OCI-LY3 (cell line): Measurements from ENCODE around the gene CYP4F12.
"Not testable (repeated sequence)": the region's sequence is repeated elsewhere in the genome, so short reads cannot be mapped to it uniquely, and the experiment has no call there.

Experiments used
- H2AFZ ChIP-seq: fragments of 200-600, 300-600 bp; shearing (Covaris generic); 2 replicates; pipeline ENCODE4 v1.6.0; 2014; ENCODE audit warnings: antibody characterized with exemption, low read depth, low read length
- H3K27ac ChIP-seq: fragments of 200-600, 300-600 bp; sonication (generic); 2 replicates; pipeline ENCODE4 v1.5.1; 2014; ENCODE audit warnings: mild to moderate bottlenecking, low read length, moderate library complexity, mixed read lengths
- H3K27me3 ChIP-seq: fragments of 200-600, 300-600 bp; sonication (generic); 2 replicates; pipeline ENCODE4 v1.6.1; 2014; ENCODE audit warnings: low read depth, low read length, mixed read lengths
- H3K36me3 ChIP-seq: fragments of 200-600, 300-600 bp; sonication (generic); replicated peaks from 2 replicates; pipeline ENCODE3; 2014; ENCODE audit warnings: low read depth, low read length, mixed read lengths
- H3K4me1 ChIP-seq: fragments of 300-600, 200-600 bp; sonication (generic); 2 replicates; pipeline ENCODE4 v1.6.1; 2014; ENCODE audit warnings: low read length, mixed read lengths
- H3K4me2 ChIP-seq: fragments of 200-600, 300-600 bp; sonication (generic); 2 replicates; pipeline ENCODE4 v1.6.1; 2014; ENCODE audit warnings: low read length, mixed read lengths
- H3K4me3 ChIP-seq: fragments of 300-600, 200-600 bp; sonication (generic); 2 replicates; pipeline ENCODE4 v1.5.1; 2014; ENCODE audit warnings: antibody characterized with exemption, mild to moderate bottlenecking, low read length, moderate library complexity
- H3K79me2 ChIP-seq: fragments of 300-600, 200-600 bp; shearing (Covaris generic); 2 replicates; pipeline ENCODE4 v1.6.1; 2014; ENCODE audit warnings: mild to moderate bottlenecking, low read length, mixed read lengths
- H3K9ac ChIP-seq: fragments of 300-600, 200-600 bp; shearing (Covaris generic); 2 replicates; pipeline ENCODE4 v1.6.0; 2014; ENCODE audit warnings: mild to moderate bottlenecking, low read length, moderate library complexity
- H3K9me3 ChIP-seq: fragments of 200-600, 300-600 bp; shearing (Covaris generic); 2 replicates; pipeline ENCODE4 v1.6.1; 2014; ENCODE audit warnings: low read length, mixed read lengths; ENCODE audit not compliant: insufficient read depth
- H4K20me1 ChIP-seq: fragments of 200-600, 300-600 bp; sonication (generic); 2 replicates; pipeline ENCODE4 v1.6.1; 2016; ENCODE audit warnings: low read length, mixed read lengths; ENCODE audit not compliant: insufficient read depth
- EZH2phosphoT487 ChIP-seq: fragments of 200-600 bp; shearing (Covaris generic); IDR thresholded peaks from 2 replicates; pipeline ENCODE4 v1.6.1; 2018; ENCODE audit warnings: antibody characterized with exemption, mixed run types, low read depth
- TF ChIP-seq, protein P1 (sequence below): fragments of 200-600, 300-600 bp; sonication (generic); IDR thresholded peaks from 2 replicates; pipeline ENCODE4 v1.5.1; 2014; ENCODE audit warnings: antibody characterized with exemption, low read length, low read depth

CYP4F12 gene

GRCh38 chr19:15644816-15645215 lies 28.1 kb upstream of the CYP4F12 start:
- Histone ChIP-seq H3K4me2 (no peak overlapping the region), H3K9ac (no peak overlapping the region), H2AFZ (no peak overlapping the region), H3K79me2 (no peaks in the 10 kb centered on the region), H3K27ac (no peak overlapping the region), H3K9me3 (no peaks in the 10 kb centered on the region), H3K4me3 (no peak overlapping the region), H3K36me3 (no peaks in the 10 kb centered on the region), H3K4me1 (no peaks in the 10 kb centered on the region), H3K27me3 (peaks cover 6% of the 10 kb centered on the region), H4K20me1 (no peaks in the 10 kb centered on the region)
- TF ChIP-seq EZH2phosphoT487, result no peak
- TF ChIP-seq, protein P1, sequence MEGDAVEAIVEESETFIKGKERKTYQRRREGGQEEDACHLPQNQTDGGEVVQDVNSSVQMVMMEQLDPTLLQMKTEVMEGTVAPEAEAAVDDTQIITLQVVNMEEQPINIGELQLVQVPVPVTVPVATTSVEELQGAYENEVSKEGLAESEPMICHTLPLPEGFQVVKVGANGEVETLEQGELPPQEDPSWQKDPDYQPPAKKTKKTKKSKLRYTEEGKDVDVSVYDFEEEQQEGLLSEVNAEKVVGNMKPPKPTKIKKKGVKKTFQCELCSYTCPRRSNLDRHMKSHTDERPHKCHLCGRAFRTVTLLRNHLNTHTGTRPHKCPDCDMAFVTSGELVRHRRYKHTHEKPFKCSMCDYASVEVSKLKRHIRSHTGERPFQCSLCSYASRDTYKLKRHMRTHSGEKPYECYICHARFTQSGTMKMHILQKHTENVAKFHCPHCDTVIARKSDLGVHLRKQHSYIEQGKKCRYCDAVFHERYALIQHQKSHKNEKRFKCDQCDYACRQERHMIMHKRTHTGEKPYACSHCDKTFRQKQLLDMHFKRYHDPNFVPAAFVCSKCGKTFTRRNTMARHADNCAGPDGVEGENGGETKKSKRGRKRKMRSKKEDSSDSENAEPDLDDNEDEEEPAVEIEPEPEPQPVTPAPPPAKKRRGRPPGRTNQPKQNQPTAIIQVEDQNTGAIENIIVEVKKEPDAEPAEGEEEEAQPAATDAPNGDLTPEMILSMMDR, result no peak

DNA sequence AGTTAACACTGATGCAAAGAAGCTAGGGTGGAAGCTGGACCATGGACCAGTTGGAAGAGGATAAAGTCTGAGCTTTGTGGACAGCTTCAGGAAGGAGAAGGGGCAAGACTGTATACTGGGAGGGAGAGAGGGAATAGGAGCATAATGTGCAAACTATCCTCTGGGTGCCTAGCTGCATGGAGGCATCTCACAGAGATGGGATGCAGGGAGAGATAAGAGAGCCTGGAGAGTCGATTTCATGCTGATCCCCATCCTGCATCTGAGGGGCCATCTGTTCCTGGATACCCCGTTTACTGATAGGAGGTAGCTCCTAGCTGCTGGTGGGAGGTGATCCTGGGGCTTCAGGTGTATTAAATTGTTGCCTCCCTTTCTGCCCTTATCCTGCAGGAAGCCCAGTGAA lies 23.4 kb upstream of the CYP4F12 start:
- Histone ChIP-seq H3K4me2 (no peak overlapping the region), H3K4me3 (no peak overlapping the region), H3K79me2 (no peaks in the 10 kb centered on the region)

GRCh38 chr19:15650123-15650522 lies 22.8 kb upstream of the CYP4F12 start:
- H3K27ac ChIP-seq, H3K9me3 ChIP-seq, H3K79me2 ChIP-seq, H3K36me3 ChIP-seq, H3K4me3 ChIP-seq, H3K4me2 ChIP-seq, H3K27me3 ChIP-seq, H4K20me1 ChIP-seq, H3K4me1 ChIP-seq, H2AFZ ChIP-seq, H3K9ac ChIP-seq: not testable (repeated sequence)

More for the DNA sequence above, 23.4 kb upstream of the CYP4F12 start:
- H3K9ac ChIP-seq, result no peak overlapping the region
- no peak overlapping the region for H3K27ac ChIP-seq
- TF ChIP-seq EZH2phosphoT487, result no peak
- H3K27me3 ChIP-seq, result peaks cover 5% of the 10 kb centered on the region; the same call in 1 of the 2 replicates
- H3K4me1 ChIP-seq, result no peaks in the 10 kb centered on the region
- no peaks in the 10 kb centered on the region for H4K20me1 ChIP-seq
- no peak overlapping the region for H2AFZ ChIP-seq
- no peaks in the 10 kb centered on the region for H3K9me3 ChIP-seq
- H3K36me3 ChIP-seq, result no peaks in the 10 kb centered on the region

- peaks cover 5% of the 10 kb centered on the region; the same call in 1 of the 2 replicates for H3K27me3 ChIP-seq
- H2AFZ ChIP-seq, result no peak overlapping the region
- no peak overlapping the region for H3K4me3 ChIP-seq
- H3K36me3 ChIP-seq, result no peaks in the 10 kb centered on the region
- no peak overlapping the region for H3K27ac ChIP-seq
- H3K9me3 ChIP-seq, result no peaks in the 10 kb centered on the region
- H3K9ac ChIP-seq, result no peak overlapping the region
- H4K20me1 ChIP-seq, result no peaks in the 10 kb centered on the region
- TF ChIP-seq, protein P1, result no peak
- no peak for TF ChIP-seq EZH2phosphoT487
- H3K79me2 ChIP-seq, result no peaks in the 10 kb centered on the region
- no peaks in the 10 kb centered on the region for H3K4me1 ChIP-seq
- no peak overlapping the region for H3K4me2 ChIP-seq
These were observed 21.1 kb upstream of the CYP4F12 start for GRCh38 chr19:15651791-15652190.

GRCh38 chr19:15652559-15653278 lies 20.2 kb upstream of the CYP4F12 start:
- TF ChIP-seq, protein P1, result no peak
- no peak for TF ChIP-seq EZH2phosphoT487
- Histone ChIP-seq H3K4me1 (no peaks in the 10 kb centered on the region), H3K4me3 (no peak overlapping the region), H2AFZ (no peak overlapping the region), H3K27me3 (peaks cover 3% of the 10 kb centered on the region; the same call in 1 of the 2 replicates), H3K79me2 (no peaks in the 10 kb centered on the region), H3K9ac (no peak overlapping the region), H3K36me3 (no peaks in the 10 kb centered on the region), H3K9me3 (no peaks in the 10 kb centered on the region), H3K27ac (no peak overlapping the region), H3K4me2 (no peak overlapping the region), H4K20me1 (no peaks in the 10 kb centered on the region)
